Stimulated activated naive CD8-positive, alpha-beta T cell treated with anti-CD3 and anti-CD28 coated beads, Interleukin-15, Interleukin-2, amounts not matched to agents 100 ng/mL and 50 ng/mL, for 24 hours (primary cell): ENCODE measurements around the gene SOWAHD.
A peak's percentile ranks its signal among the peaks of the same experiment; 100 is the strongest.
"Not testable (repeated sequence)": the region's sequence is repeated elsewhere in the genome, so short reads cannot be mapped to it uniquely, and the experiment has no call there.

ENCODE experiments used
- H3K27ac Mint-ChIP-seq: one replicate; pipeline ENCODE4 v1.8.0; 2021; ENCODE audit warnings: mild to moderate bottlenecking, mixed read lengths
- H3K27me3 Mint-ChIP-seq: one replicate; pipeline ENCODE4 v1.8.0; 2021; ENCODE audit warnings: mixed read lengths
- H3K36me3 Mint-ChIP-seq: one replicate; pipeline ENCODE4 v1.8.0; 2021; ENCODE audit warnings: low read depth, mixed read lengths
- H3K4me1 Mint-ChIP-seq: one replicate; pipeline ENCODE4 v1.8.0; 2021; ENCODE audit warnings: low read depth, mixed read lengths
- H3K4me3 Mint-ChIP-seq: one replicate; pipeline ENCODE4 v1.8.0; 2021; ENCODE audit warnings: mild to moderate bottlenecking, mixed read lengths
- H3K9me3 Mint-ChIP-seq: one replicate; pipeline ENCODE4 v1.8.0; 2021; ENCODE audit warnings: mixed read lengths

The SOWAHD gene

GRCh38 chrX:119750751-119751150 is 7.6 kb upstream of the SOWAHD start:
- not testable (repeated sequence) for H3K36me3 Mint-ChIP-seq, H3K9me3 Mint-ChIP-seq, H3K4me3 Mint-ChIP-seq, H3K27ac Mint-ChIP-seq, H3K27me3 Mint-ChIP-seq
- H3K4me1 Mint-ChIP-seq, result peaks cover 26% of the 10 kb centered on the region

GRCh38 chrX:119753001-119753400 is 5.4 kb upstream of the SOWAHD start:
- H3K4me3 Mint-ChIP-seq, result no peak overlapping the region
- no peaks in the 10 kb centered on the region for H3K36me3 Mint-ChIP-seq
- H3K9me3 Mint-ChIP-seq, result no peaks in the 10 kb centered on the region
- peak overlapping the region; percentile 40 for H3K27ac Mint-ChIP-seq
- no peaks in the 10 kb centered on the region for H3K27me3 Mint-ChIP-seq
- H3K4me1 Mint-ChIP-seq, result peaks cover 48% of the 10 kb centered on the region

GRCh38 chrX:119753639-119754257 is 4.6 kb upstream of the SOWAHD start:
- H3K4me3 Mint-ChIP-seq, result no peak overlapping the region
- no peaks in the 10 kb centered on the region for H3K9me3 Mint-ChIP-seq
- no peaks in the 10 kb centered on the region for H3K27me3 Mint-ChIP-seq
- H3K4me1 Mint-ChIP-seq, result peaks cover 48% of the 10 kb centered on the region
- H3K36me3 Mint-ChIP-seq, result no peaks in the 10 kb centered on the region
- H3K27ac Mint-ChIP-seq, result peak overlapping the region; percentile 91

- Mint-ChIP-seq H3K27ac (peak overlapping the region; percentile 92), H3K27me3 (no peaks in the 10 kb centered on the region), H3K4me3 (peak overlapping the region; percentile 64), H3K9me3 (no peaks in the 10 kb centered on the region), H3K4me1 (peaks cover 45% of the 10 kb centered on the region), H3K36me3 (no peaks in the 10 kb centered on the region)
Observed at GRCh38 chrX:119755981-119756533, 2.3 kb upstream of the SOWAHD start.

- Mint-ChIP-seq H3K4me3 (peak overlapping the region; percentile 74), H3K9me3 (no peaks in the 10 kb centered on the region), H3K27ac (peak overlapping the region; percentile 92), H3K36me3 (no peaks in the 10 kb centered on the region), H3K27me3 (no peaks in the 10 kb centered on the region), H3K4me1 (peaks cover 45% of the 10 kb centered on the region)
Observed at GRCh38 chrX:119756926-119757635, 1.3 kb upstream of the SOWAHD start.

GRCh38 chrX:119757646-119757978 is 776 bp upstream of the SOWAHD start:
- Mint-ChIP-seq H3K36me3 (no peaks in the 10 kb centered on the region), H3K4me3 (peak overlapping the region; percentile 74), H3K9me3 (no peaks in the 10 kb centered on the region), H3K27ac (no peak overlapping the region), H3K4me1 (peaks cover 45% of the 10 kb centered on the region), H3K27me3 (no peaks in the 10 kb centered on the region)

- Mint-ChIP-seq H3K27ac (no peak overlapping the region), H3K4me1 (peaks cover 47% of the 10 kb centered on the region), H3K36me3 (no peaks in the 10 kb centered on the region), H3K27me3 (no peaks in the 10 kb centered on the region), H3K9me3 (no peaks in the 10 kb centered on the region), H3K4me3 (no peak overlapping the region)
Observed at GRCh38 chrX:119758731-119759247, 401 bp downstream of the SOWAHD start.

- Mint-ChIP-seq H3K9me3 (no peaks in the 10 kb centered on the region), H3K27ac (no peak overlapping the region), H3K36me3 (no peaks in the 10 kb centered on the region), H3K4me3 (no peak overlapping the region), H3K4me1 (peaks cover 42% of the 10 kb centered on the region), H3K27me3 (no peaks in the 10 kb centered on the region)
Observed at GRCh38 chrX:119759248-119759766, 919 bp downstream of the SOWAHD start.

- H3K9me3 Mint-ChIP-seq, result no peaks in the 10 kb centered on the region
- peaks cover 33% of the 10 kb centered on the region for H3K4me1 Mint-ChIP-seq
- no peak overlapping the region for H3K4me3 Mint-ChIP-seq
- no peaks in the 10 kb centered on the region for H3K36me3 Mint-ChIP-seq
- H3K27ac Mint-ChIP-seq, result no peak overlapping the region
- no peaks in the 10 kb centered on the region for H3K27me3 Mint-ChIP-seq
Observed at GRCh38 chrX:119760026-119760877, 1.9 kb downstream of the SOWAHD start.

- Mint-ChIP-seq H3K36me3 (no peaks in the 10 kb centered on the region), H3K27ac (no peak overlapping the region), H3K27me3 (no peaks in the 10 kb centered on the region), H3K4me3 (no peak overlapping the region), H3K9me3 (no peaks in the 10 kb centered on the region), H3K4me1 (peaks cover 8% of the 10 kb centered on the region)
Observed at GRCh38 chrX:119762718-119763117, 4.3 kb downstream of the SOWAHD start.

GRCh38 chrX:119763181-119763580 is 4.8 kb downstream of the SOWAHD start:
- H3K4me1 Mint-ChIP-seq, result peaks cover 5% of the 10 kb centered on the region
- H3K9me3 Mint-ChIP-seq, result no peaks in the 10 kb centered on the region
- no peak overlapping the region for H3K4me3 Mint-ChIP-seq
- H3K27me3 Mint-ChIP-seq, result no peaks in the 10 kb centered on the region
- no peak overlapping the region for H3K27ac Mint-ChIP-seq
- no peaks in the 10 kb centered on the region for H3K36me3 Mint-ChIP-seq

- Mint-ChIP-seq H3K9me3 (no peaks in the 10 kb centered on the region), H3K36me3 (peaks cover 2% of the 10 kb centered on the region), H3K27ac (no peak overlapping the region), H3K4me1 (peaks cover 5% of the 10 kb centered on the region), H3K4me3 (no peak overlapping the region), H3K27me3 (no peaks in the 10 kb centered on the region)
Observed at GRCh38 chrX:119763836-119764387, 5.5 kb downstream of the SOWAHD start.

- H3K27ac Mint-ChIP-seq, H3K4me3 Mint-ChIP-seq, H3K9me3 Mint-ChIP-seq, H3K36me3 Mint-ChIP-seq, H3K4me1 Mint-ChIP-seq, H3K27me3 Mint-ChIP-seq: not testable (repeated sequence)
Observed at GRCh38 chrX:119768436-119768835, 10.0 kb downstream of the SOWAHD start.

- H3K27ac Mint-ChIP-seq, H3K9me3 Mint-ChIP-seq, H3K4me3 Mint-ChIP-seq, H3K36me3 Mint-ChIP-seq, H3K4me1 Mint-ChIP-seq, H3K27me3 Mint-ChIP-seq: not testable (repeated sequence)
Observed at GRCh38 chrX:119769388-119769787, 11.0 kb downstream of the SOWAHD start.
